ENCODE results near the gene AGXT. TPM values are rescaled to one million over a fixed set of nuclear protein-coding genes. Genes with fewer than 3 reads are reported as not detected.

AGXT gene
- total RNA-seq, 1 experiment from 2014 or later: 0.20 TPM

GRCh38 chr2:240888130-240888889 is 19.7 kb downstream of the AGXT start:
- no peak for DNase-seq
- CTCF ChIA-PET: no interaction called here
- Histone ChIP-seq H3K4me1 (peaks cover 8% of the 10 kb centered on the region), H3K9me3 (no peaks in the 10 kb centered on the region), H3K27me3 (replicated peaks; ENCODE audit: control insufficient read depth, insufficient read depth, low read length) (no peaks in the 10 kb centered on the region), H3K36me3 (ENCODE audit: control insufficient read depth, insufficient read depth, low read length) (no peaks in the 10 kb centered on the region), H3K4me3 (ENCODE audit: low read depth, low read length) (no peak overlapping the region)
- H3K4me1 Mint-ChIP-seq (ENCODE audit: low read depth, unreplicated experiment): no peaks in the 10 kb centered on the region
- intact Hi-C loops (cut with micrococcal nuclease; ENCODE audit: unreplicated experiment): no loop called here
- POLR2A ChIA-PET: no interaction called here
- H3K27ac Mint-ChIP-seq (ENCODE audit: unreplicated experiment): no peak overlapping the region
- H3K9me3 Mint-ChIP-seq (ENCODE audit: unreplicated experiment): no peaks in the 10 kb centered on the region
- BruUV-seq (replicated peaks): no TSS peak
- H3K36me3 Mint-ChIP-seq (ENCODE audit: insufficient read depth, unreplicated experiment): peaks cover 34% of the 10 kb centered on the region
- H3K4me3 Mint-ChIP-seq (ENCODE audit: unreplicated experiment): no peak overlapping the region
- TF ChIP-seq CTCF (IDR thresholded peaks at IDR 0.05; ENCODE audit: insufficient read depth in 1 of 2, low read depth in 1 of 2, low read length in 1 of 2, severe bottlenecking in 1 of 2, unreplicated experiment in 1 of 2): no peak
- H3K27me3 Mint-ChIP-seq (ENCODE audit: insufficient read depth, unreplicated experiment): no peaks in the 10 kb centered on the region

GRCh38 chr2:240888890-240889573 is 20.4 kb downstream of the AGXT start:
- CTCF ChIA-PET: no interaction called here
- H3K4me3 Mint-ChIP-seq (ENCODE audit: unreplicated experiment): no peak overlapping the region
- peaks cover 32% of the 10 kb centered on the region for H3K36me3 Mint-ChIP-seq (ENCODE audit: insufficient read depth, unreplicated experiment)
- Histone ChIP-seq H3K4me1 (peaks cover 12% of the 10 kb centered on the region), H3K27me3 (replicated peaks; ENCODE audit: control insufficient read depth, insufficient read depth, low read length) (no peaks in the 10 kb centered on the region), H3K36me3 (ENCODE audit: control insufficient read depth, insufficient read depth, low read length) (no peaks in the 10 kb centered on the region), H3K9me3 (no peaks in the 10 kb centered on the region), H3K4me3 (ENCODE audit: low read depth, low read length) (no peak overlapping the region)
- H3K4me1 Mint-ChIP-seq (ENCODE audit: low read depth, unreplicated experiment): no peaks in the 10 kb centered on the region
- no peaks in the 10 kb centered on the region for H3K27me3 Mint-ChIP-seq (ENCODE audit: insufficient read depth, unreplicated experiment)
- no peak for TF ChIP-seq CTCF (IDR thresholded peaks at IDR 0.05; ENCODE audit: insufficient read depth in 1 of 2, low read depth in 1 of 2, low read length in 1 of 2, severe bottlenecking in 1 of 2, unreplicated experiment in 1 of 2)
- H3K9me3 Mint-ChIP-seq (ENCODE audit: unreplicated experiment): no peaks in the 10 kb centered on the region
- H3K27ac Mint-ChIP-seq (ENCODE audit: unreplicated experiment): no peak overlapping the region
- BruUV-seq (replicated peaks): no TSS peak
- DNase-seq: no peak
- POLR2A ChIA-PET: no interaction called here
- intact Hi-C loops (cut with micrococcal nuclease; ENCODE audit: unreplicated experiment): no loop called here

GRCh38 chr2:240889601-240890560 is 21.3 kb downstream of the AGXT start:
- Mint-ChIP-seq H3K36me3 (ENCODE audit: insufficient read depth, unreplicated experiment) (peaks cover 30% of the 10 kb centered on the region), H3K4me3 (ENCODE audit: unreplicated experiment) (no peak overlapping the region), H3K27me3 (ENCODE audit: insufficient read depth, unreplicated experiment) (no peaks in the 10 kb centered on the region), H3K27ac (ENCODE audit: unreplicated experiment) (no peak overlapping the region), H3K9me3 (ENCODE audit: unreplicated experiment) (no peaks in the 10 kb centered on the region), H3K4me1 (ENCODE audit: low read depth, unreplicated experiment) (no peaks in the 10 kb centered on the region)
- intact Hi-C loops (cut with micrococcal nuclease; ENCODE audit: unreplicated experiment): loop anchor here (10.0 kb wide), 1 partner anchor 95 kb away; no protein-coding TSS in a partner anchor
- Histone ChIP-seq H3K4me3 (ENCODE audit: low read depth, low read length) (no peak overlapping the region), H3K36me3 (ENCODE audit: control insufficient read depth, insufficient read depth, low read length) (no peaks in the 10 kb centered on the region), H3K9me3 (no peaks in the 10 kb centered on the region), H3K4me1 (peaks cover 17% of the 10 kb centered on the region), H3K27me3 (replicated peaks; ENCODE audit: control insufficient read depth, insufficient read depth, low read length) (no peaks in the 10 kb centered on the region)
- no peak for TF ChIP-seq CTCF (IDR thresholded peaks at IDR 0.05; ENCODE audit: insufficient read depth in 1 of 2, low read depth in 1 of 2, low read length in 1 of 2, severe bottlenecking in 1 of 2, unreplicated experiment in 1 of 2)
- no TSS peak for BruUV-seq (replicated peaks)
- CTCF ChIA-PET: no interaction called here
- no peak for DNase-seq
- POLR2A ChIA-PET: no interaction called here

All from Caco-2 (cell line).